Measurements from ENCODE around the gene ADORA2A. TPM values are rescaled to one million over a fixed set of nuclear protein-coding genes. Genes with fewer than 3 reads are reported as not detected.

ADORA2A gene
- total RNA-seq, 4 donors from 2014 or later, result 2.6 to 4.2 (median 3.5) TPM

GRCh38 chr22:24433001-24433827 lies 5.8 kb downstream of the ADORA2A start:
- Histone ChIP-seq H3K27me3 (no peaks in the 10 kb centered on the region), H3K4me3 (no peak overlapping the region), H3K9me3 (no peaks in the 10 kb centered on the region), H3K36me3 (no peaks in the 10 kb centered on the region), H3K27ac (peak overlapping the region in 3 of 4 donors; percentile 67 to 70 (median 69)), H3K4me1 (peaks cover 0 to 65% (median 36%) of the 10 kb centered on the region in 4 donors)
- 88 to 92% methylated on average over 22 to 32 of the region's 34 CpGs for WGBS, 2 donors
- no peak for TF ChIP-seq CTCF (IDR thresholded peaks at IDR 0.05)
- no peak for TF ChIP-seq POLR2A (IDR thresholded peaks at IDR 0.05)
- no peak for TF ChIP-seq EP300 (IDR thresholded peaks at IDR 0.05)
- DNase-seq (ENCODE audit: low spot score in 2 of 2), result no peak

DNA sequence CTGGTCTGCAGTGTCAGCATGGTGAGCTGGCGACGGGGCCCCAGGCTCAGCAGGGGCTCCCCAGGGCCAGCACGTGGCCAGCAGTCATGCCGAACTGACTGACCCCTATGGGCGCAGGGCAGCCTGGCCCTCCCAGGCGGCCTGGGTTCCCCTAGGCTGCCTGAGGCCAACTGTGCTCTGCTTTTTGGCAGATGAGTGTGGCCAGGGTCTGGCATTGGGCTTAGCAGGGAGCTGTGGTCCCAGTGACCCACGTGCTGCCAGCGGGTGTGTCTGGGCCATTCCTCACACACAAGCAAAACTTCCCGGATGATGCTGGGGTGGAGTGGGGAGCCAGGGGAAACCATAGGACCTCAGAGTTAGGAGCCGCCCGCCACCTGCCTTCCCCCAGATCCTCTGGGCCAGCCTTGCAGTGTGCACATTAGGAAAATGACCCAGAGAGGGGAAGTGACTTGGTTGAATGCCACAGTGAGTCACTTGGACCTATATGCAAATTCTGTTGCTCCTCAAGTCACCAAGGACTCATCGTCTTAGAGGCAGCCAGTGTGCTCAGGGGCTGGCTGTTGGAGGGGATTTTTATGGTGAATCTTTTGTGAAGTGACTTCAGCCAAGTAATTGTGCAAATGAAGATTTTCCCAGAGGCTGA lies 6.5 kb downstream of the ADORA2A start:
- H3K27me3 ChIP-seq, result no peaks in the 10 kb centered on the region
- peak in 1 of 2 donors; percentile 43 for DNase-seq (ENCODE audit: low spot score in 2 of 2)
- WGBS, 2 donors, result 59 to 60% methylated on average over 6 to 10 of the region's 12 CpGs
- no peaks in the 10 kb centered on the region for H3K36me3 ChIP-seq
- H3K27ac ChIP-seq, result peak overlapping the region in 3 of 4 donors; percentile 67 to 70 (median 69)
- H3K9me3 ChIP-seq, result no peaks in the 10 kb centered on the region
- no peak overlapping the region for H3K4me3 ChIP-seq
- peaks cover 0 to 61% (median 36%) of the 10 kb centered on the region in 4 donors for H3K4me1 ChIP-seq
- TF ChIP-seq CTCF (IDR thresholded peaks at IDR 0.05) (no peak), EP300 (IDR thresholded peaks at IDR 0.05) (no peak), POLR2A (IDR thresholded peaks at IDR 0.05) (no peak)

DNA sequence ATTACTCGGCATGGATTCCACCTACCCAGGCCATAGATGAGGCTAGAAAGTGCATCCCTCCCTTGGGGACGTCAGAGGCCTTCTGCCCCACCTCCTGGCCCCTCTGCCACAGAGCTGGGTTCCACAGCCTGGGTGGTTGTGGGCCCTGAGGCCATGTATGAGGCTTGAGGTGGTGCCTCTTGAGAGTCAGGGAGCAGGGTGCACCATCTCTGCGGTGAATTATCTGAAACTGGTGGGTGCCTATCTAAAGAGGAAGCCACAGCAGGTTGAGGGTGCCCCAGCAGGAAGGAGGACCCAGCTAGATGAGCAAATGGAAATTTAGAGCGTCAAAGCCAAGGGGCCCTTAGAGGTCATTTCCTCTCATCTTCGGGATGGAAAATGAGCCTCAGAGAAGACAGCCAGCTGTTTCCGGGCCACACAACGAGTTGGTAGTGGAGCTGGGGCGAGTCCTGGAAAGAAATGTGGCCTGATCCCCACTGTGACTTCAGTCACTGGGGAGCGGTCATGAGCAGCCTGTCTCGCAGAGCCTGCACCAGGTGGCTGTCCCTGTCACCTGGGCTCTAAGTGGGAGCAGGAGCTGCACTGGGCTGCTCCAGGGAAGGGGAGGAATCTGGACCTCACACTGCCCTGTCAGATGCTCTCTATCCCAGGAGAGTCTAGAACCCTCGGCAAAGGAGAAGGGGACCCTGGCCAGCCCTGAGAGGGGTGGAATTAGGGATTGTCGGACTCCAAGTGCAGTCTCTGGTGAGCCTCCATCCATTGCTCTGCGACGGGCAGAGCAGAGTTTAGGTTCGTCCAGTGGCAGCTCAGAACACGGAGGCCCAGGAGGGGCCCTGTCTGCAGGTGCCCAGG lies 7.3 kb downstream of the ADORA2A start:
- Histone ChIP-seq H3K27me3 (no peaks in the 10 kb centered on the region), H3K27ac (peak overlapping the region in 3 of 4 donors; percentile 67 to 70 (median 69)), H3K4me1 (peaks cover 0 to 53% (median 36%) of the 10 kb centered on the region in 4 donors), H3K36me3 (no peaks in the 10 kb centered on the region), H3K9me3 (no peaks in the 10 kb centered on the region), H3K4me3 (no peak overlapping the region)
- WGBS, 2 donors, result 51 to 54% methylated on average over 11 to 16 of the region's 16 CpGs
- TF ChIP-seq CTCF (IDR thresholded peaks at IDR 0.05) (no peak), EP300 (IDR thresholded peaks at IDR 0.05) (peak in 1 of 2 donors; percentile 59), POLR2A (IDR thresholded peaks at IDR 0.05) (no peak)
- DNase-seq (ENCODE audit: low spot score in 2 of 2), result peak in 1 of 2 donors; percentile 48

DNA sequence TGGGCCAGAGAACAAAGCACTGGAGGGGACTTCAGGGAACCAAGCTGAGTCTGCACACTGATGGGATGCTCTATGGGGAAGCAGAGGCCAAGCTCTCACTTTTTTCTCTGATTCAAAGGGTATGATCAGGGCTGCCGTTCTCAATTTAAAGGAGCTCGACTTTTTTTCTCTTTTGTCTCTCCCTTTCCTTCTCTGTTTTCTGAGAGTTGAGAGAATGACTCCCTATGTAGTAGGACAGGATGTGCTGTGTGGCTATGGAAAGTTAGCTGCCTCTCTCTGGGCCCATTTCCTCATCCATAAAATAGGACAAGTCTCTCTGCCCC lies 7.9 kb downstream of the ADORA2A start:
- TF ChIP-seq EP300 (IDR thresholded peaks at IDR 0.05), result no peak
- TF ChIP-seq CTCF (IDR thresholded peaks at IDR 0.05), result no peak
- TF ChIP-seq POLR2A (IDR thresholded peaks at IDR 0.05), result no peak
- H3K36me3 ChIP-seq, result no peaks in the 10 kb centered on the region
- no peak overlapping the region for H3K4me3 ChIP-seq
- DNase-seq (ENCODE audit: low spot score in 2 of 2), result no peak
- peak overlapping the region in 3 of 4 donors; percentile 67 to 70 (median 69) for H3K27ac ChIP-seq
- H3K27me3 ChIP-seq, result no peaks in the 10 kb centered on the region
- no peaks in the 10 kb centered on the region for H3K9me3 ChIP-seq
- WGBS, 2 donors, result 89 to 90% methylated on average over 2 of the region's 2 CpGs
- H3K4me1 ChIP-seq, result peaks cover 0 to 49% (median 34%) of the 10 kb centered on the region in 4 donors
